Measurements from ENCODE around the gene ITGA11.

The ITGA11 gene

GRCh38 chr15:68389936-68390817, 41.8 kb downstream of the ITGA11 start:
- DNase-seq (ENCODE audit: low read depth) = no peak

DNA sequence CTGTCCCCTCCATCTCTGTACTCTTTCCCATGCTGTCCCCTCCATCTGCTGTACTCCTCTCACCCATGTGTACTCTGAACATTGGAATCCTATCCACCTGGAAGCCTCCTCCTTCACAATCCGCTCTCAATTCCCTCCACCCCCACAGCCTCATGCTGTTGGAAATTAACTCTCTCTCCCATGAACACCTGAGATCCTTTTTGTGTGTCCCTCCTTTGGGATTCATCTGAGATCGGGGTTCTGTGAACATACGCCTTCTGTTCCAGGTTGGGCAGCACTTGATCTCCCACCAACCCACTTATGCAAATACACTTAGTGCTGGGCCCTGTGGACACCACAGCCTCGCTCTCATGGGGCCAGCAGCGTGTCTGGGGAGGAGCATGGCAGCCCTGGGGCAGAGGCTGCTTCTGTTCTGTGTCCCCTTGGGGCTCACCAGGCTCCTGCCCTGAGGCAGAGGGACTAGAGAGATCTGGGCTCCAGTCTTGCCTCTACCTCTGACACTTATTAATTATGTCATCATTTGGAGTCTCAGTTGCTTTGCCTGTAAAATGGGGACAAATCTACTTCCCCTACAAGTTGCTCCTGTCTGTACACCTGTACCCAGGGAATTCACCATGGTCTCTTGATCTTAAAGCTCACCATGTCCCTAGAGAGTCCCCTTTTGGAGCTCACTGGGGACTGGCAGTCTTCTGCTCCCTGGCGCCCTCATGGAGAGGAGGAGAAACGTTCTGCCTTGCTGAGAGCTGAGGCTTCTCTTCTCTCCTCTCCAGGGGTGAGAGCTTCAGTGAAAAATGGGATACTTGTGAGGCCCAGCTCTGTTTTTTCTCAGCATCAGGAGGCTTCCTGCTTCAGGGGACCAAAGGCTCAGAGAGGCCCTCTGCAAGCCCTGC, 42.7 kb downstream of the ITGA11 start:
- DNase-seq (ENCODE audit: low read depth) = no peak

DNA sequence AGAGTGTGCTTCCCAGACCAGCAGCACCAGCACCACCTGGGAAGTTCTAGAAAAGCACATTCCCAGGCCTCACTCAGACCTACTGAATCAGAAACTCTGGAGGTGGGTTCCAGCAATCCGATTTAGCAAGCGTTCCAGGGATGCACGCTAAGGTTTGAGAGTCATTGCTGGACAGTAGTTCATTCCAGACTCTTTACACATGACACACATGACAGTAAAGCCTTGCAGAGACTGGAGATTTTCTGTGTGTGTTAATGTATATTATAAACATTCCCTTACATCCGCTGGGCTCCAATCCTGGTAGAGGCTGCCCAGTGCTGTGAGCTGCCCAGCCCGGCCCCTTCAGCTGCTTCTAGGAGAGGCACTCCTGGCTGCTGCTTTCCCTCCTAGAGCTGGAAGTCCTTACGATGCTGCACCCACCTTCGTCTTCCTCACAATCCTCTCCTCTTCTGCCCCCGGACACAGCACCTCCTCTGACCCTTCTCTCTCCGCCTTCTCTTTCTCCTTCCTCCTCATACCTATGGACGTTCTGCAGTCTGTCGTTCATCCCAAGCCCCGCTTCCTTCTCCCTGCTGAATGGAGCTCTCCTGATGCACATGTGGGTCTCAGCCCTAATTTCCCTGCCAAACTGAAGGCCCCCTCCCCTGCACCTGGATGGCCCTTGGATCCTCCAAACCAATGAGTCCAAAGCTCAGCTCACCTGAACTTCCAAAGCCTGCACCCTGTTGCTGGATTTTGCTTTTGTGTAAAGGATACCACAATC, 44.4 kb downstream of the ITGA11 start:
- DNase-seq (ENCODE audit: low read depth) = no peak

DNA sequence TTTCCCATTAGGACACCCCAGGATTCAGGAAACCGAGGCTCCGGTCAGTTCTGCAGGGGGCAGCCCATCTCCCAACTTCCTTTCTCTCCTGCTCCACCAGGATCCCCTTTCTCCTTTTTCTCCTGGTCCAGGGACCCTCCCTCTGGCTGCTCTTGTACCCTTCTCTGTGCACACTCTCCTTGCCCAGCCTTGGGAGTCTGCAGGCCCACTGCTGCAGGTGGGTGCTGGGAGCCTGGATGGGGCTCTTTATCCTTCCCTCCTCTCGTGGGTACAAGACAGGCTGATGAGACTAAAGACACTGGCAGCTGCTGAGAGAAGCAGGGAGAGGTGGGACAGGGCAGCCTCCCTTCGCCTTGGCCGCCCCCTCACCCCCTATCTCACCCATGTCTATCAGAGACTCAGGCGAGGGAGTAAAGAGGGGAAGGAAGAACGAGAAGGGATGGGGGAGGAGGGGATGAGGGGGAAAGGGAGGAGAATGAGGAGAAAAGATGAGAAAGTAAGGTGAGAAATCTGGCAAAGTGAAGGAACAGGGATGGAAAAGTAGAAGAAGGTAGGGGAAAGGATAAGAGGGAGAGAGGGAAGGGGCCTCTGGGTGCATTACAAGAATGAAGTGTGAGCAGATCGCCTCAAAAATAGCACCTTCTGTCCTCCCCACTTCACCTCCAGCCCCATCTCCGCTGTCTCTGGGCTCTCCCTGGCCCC, 45.2 kb downstream of the ITGA11 start:
- DNase-seq (ENCODE audit: low read depth) = no peak

GRCh38 chr15:68385671-68386586, 46.0 kb downstream of the ITGA11 start:
- no peak for DNase-seq (ENCODE audit: low read depth)

DNA sequence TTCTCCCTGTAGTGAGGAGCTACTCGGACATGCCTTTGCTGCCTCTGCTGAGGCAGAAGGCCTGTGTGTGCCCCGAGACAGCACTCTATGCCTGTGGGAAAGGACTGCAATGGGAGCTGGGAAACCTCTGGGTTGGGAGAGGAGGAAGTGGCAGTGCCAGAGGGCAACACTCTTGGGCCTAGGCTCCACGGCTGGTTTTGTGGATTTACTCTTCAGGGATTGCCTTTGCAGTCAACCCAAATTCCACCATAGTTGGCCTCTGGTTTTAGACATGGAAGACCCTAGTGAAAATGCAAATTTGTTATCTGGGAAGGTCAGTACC, 46.8 kb downstream of the ITGA11 start:
- DNase-seq (ENCODE audit: low read depth) = no peak

DNA sequence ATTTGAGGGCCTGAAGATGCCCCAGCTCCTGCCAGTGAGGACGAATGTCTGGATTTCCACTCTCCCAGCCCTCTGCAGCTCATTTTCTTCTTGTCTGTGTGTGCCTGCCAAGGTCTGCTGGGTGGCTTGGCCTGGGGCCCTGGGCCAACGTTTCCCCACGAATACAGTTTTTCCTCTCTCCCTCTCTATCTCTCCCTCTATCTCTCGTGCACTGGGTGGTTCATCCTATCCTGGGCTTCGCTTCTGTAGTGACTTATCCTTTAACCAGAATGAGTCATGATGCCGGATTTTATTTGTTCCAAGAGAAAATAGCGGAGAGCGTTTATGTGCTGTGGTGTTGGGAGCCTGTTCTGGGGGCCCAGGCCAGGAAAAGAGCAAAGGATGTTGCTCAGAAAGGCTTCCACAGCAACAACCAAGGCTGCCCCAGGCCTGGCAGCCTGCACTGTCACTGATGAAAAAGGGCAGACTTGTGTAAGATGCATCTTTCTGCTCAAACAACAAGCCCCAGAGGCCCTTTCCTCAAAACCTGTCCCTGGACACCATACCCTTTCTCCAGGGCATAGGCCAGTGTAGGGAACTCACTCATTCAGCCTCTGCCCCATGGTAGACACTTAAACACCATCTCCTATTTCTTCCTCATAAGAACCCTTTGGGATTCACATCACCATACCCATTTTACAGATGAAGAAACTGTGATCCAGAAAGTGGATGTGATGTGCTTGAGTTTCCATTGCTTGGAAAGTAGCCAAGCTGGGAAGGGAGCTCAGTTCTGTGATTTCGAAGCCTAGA, 47.3 kb downstream of the ITGA11 start:
- DNase-seq (ENCODE audit: low read depth) = no peak

DNA sequence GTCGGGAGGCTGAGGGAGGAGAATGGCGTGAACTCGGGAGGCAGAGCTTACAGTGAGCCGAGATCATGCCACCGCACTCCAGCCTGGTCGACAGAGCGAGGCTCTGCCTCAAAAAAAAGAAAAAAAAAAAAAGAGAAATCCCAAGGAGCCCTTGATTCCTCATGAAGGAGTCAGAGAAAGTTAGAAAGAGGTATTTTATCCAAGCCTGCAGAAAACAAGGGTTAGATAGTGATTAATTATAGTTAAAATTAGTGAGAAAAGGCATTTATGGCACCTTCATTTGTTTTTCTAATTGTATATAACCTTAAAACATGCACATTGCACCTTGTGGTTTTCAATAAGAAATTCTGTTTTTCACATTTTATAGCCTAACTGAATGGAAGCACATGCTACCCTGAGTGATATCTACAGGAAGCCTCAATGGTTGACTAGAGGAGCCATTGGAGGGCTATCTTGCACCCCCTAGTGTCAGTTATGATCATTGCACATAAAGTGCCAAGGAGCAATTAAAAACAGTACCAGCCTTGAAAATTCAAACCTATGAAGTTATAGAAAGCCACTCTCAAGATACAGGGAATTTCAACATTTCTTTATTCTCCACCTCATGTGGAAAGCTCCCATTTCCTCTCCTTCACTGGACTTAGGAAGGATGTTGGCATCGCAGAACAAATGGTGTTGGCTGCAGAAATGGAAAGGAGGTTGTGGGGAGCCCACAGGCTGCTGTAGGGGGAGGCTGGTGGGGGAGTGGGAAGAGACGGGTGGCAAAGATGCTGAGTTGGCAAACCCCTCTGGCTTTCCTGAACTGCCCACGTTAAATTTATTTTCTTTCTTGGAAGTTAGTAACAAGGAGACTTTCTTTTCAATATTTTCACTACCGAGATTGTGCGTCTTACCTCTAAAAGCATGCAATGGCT, 48.5 kb downstream of the ITGA11 start:
- DNase-seq (ENCODE audit: low read depth) = peak; percentile 5

GRCh38 chr15:68382286-68383007, 49.5 kb downstream of the ITGA11 start:
- no peak for DNase-seq (ENCODE audit: low read depth)

DNA sequence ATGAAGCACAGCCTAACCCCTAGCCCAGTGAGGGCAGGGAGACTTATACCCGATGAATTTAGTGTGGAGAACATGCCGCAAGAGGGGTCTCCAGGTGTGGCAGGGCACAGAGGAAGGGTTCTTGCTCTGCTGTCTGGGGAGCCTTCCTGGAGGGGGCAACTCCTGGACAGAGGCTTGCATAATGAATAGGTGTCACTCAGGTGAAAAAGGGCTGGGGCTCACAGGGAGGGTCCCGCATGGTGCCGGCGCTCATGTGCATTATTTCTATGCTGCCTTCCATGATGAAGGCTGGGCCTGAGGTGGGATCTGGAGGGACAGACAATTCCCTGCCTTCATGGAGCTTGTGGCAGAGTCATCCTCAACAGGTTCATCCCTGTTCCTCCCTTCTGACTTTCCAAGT, 51.5 kb downstream of the ITGA11 start:
- DNase-seq (ENCODE audit: low read depth) = no peak

GRCh38 chr15:68379759-68380290, 52.1 kb downstream of the ITGA11 start:
- DNase-seq (ENCODE audit: low read depth) = no peak

GRCh38 chr15:68379058-68379758, 52.8 kb downstream of the ITGA11 start:
- DNase-seq (ENCODE audit: low read depth) = no peak

- DNase-seq (ENCODE audit: low read depth) = no peak
These were observed 53.4 kb downstream of the ITGA11 start for GRCh38 chr15:68378595-68378994.

GRCh38 chr15:68377766-68378165, 54.2 kb downstream of the ITGA11 start:
- no peak for DNase-seq (ENCODE audit: low read depth)

GRCh38 chr15:68376447-68377060, 55.4 kb downstream of the ITGA11 start:
- DNase-seq (ENCODE audit: low read depth) = no peak

GRCh38 chr15:68375716-68376220, 56.2 kb downstream of the ITGA11 start:
- DNase-seq (ENCODE audit: low read depth) = no peak
